Stimulated activated CD4-positive, alpha-beta T cell treated with anti-CD3 and anti-CD28 coated beads, Interleukin-2, amount 100 ng/mL, for 24 hours (primary cell): ENCODE results near the gene PJA1.

Experiments
- DNase-seq, 2 donors: peaks; one replicate each; pipeline ENCODE4 v3.0.0-alpha.2; 2020

Gene PJA1

DNA sequence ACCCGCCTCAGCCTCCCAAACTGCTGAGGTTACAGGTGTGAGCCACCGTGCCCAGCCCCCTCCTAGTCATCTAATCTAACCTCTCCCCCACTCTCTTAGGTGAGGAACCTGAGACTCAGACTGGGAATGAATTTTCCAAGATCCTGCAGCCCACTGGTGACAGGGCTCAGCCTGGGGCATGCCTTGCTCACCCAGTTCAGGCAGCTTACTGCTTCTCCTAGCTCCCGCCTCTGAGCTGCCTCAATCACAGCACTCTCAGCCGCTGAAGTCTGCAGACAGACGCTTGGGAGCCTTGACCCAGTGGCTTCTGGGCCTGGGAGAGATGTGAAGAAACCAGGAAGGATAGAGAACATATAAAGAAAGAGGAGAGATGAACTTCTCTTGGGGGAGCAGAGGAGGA, 24.4 kb downstream of the PJA1 start:
- no peak for DNase-seq

DNA sequence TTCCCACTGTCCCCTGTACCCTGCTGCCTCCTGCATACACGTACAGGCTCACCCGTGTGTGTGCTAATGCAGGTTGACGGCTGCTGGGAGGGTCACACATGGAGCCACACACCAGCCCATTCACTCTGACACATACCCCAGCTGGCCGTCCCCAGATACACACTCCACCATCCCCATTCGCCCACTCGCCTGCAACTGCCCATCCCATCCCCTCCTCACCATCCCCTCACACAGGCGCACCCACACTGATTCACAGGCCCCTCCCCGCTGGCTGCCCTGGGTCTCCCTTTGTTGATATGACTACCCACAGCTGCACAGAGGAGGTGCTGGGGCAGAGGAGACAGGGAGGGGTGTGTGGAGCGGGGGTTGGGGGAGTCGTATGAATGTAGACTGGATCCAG, 25.7 kb downstream of the PJA1 start:
- DNase-seq, result no peak

DNA sequence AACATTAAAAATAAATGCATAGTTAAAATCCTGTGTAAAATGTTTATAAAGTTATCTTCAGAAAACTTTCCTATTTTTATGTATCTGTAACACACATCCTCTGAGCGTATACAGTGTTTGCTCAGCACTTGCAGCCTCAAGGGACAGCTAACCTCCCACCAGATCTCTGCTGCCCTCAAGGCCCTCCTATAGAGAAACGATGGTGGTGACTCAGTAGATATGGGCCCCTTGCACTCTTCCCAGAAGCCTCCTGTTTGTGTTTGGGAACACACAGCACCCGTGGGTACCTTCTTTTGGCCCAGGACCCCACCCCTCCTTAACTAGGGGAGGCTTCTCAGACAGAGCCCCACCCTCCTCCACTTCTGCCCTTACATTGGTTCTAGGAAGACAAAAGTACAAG, 26.7 kb downstream of the PJA1 start:
- DNase-seq, result no peak

DNA sequence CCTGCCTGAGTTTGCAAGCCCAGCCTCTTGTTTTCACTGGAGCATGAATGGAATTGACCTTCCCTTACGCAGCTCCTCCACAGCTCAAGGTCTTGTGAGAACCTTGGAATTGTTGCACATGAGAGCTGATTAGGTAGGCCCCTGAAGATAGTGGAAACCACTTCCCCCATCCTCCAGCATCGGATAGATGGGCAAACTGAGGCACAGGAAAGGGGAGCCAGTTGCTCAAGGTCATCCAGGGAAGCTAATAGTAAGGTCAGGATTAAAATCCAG, 27.2 kb downstream of the PJA1 start:
- no peak for DNase-seq

DNA sequence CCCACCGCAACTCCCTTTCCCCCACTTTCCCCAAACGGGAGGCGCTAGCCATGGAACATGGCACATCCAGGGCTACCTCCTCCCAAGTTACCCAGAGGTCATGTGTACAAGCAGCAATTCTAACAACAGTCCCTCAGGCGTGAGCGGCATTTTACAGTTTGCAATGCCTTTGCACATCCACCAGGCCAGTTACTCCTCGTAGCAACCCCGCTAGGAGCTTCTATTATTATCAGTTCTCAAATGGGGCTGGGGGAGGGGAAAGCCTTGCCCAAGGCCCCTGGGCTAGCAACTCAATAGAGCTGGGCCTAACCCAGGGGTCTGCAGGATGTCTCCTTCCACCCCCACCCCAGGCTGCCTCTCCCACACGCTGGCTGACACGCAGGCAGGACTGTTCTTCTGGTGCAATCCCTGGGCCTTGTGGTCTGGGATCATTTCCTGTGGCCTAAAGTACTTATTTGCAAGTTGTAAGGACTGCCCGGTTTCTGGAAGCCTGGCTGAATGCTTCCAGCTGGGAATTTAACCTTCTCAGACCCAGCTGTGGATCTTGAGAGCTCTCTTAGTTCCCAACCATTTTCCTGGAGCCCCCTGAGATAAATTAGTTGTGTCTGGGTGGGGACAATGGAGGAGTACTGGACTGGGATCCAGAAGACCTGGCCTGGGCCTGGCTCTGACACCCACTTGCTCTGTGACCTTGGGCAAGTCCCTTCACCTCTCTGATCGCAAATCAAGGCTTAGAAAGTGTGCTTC, 27.7 kb downstream of the PJA1 start:
- DNase-seq, result no peak

DNA sequence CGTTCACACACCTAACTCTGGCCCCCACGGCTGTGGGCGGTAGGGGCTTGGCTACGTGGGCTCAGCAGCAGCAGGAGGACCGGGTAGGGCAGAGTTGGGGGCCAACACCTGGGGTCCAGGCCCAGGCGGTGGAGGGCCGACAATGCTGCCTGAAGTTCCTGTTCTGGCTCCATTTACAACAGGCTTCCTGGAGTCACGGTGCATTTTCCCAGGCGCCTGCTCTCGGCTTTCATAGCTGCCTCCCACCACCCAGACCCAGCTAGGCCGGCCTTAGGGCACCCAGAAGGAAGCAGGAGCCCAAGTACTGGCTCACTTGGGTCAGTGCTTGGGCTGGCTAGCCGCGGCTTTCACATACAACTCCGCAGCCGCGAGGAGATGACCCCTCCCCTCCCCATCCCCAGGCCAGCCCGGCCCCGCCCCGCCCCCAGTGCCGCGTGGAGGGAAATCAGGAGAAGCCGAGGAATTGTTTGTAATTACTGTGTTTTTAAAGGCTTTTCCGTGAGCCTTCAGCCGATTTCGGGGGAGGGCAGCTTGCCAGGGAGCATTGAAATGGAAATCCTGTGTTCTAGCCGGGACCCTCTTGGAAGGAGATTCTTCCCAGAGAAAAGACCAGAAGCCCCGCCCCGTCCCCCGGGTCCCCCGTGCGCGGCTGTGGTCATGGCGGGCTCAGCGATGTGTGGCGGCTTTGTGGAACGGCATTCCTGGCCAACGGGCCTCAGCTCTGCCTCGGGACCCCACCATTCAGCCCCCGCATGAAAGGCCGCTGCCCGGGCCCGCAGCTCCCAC, 28.5 kb downstream of the PJA1 start:
- DNase-seq, result no peak

DNA sequence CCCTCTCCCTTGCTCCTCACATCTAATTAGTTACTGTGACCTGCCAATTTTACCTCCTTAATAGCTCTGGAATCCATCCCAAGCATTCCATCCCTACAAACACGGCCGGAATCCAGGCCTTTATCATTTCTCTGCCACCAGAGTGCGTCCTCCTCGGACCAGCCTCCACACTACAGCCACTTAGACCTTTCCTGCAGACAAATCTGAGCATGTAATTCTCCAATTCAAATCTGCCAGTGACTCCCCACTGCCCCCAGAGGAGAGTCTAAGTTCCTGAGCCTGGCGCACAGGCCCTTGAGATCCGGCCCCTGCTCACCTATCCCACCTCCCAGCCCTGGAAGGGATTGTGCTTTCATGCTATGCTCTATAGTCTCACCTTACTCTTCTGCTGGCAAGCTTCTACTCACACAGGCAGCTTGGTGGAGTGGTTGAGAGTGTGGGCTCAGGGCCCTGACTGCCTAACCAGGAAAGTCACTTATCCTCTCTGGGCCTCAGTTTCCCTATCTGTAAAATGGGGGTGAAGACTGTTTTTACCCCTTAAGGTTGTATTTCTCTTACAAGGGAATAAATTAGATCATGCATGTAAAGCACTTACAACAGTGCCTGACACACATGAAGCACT, 31.2 kb downstream of the PJA1 start:
- DNase-seq, result no peak

DNA sequence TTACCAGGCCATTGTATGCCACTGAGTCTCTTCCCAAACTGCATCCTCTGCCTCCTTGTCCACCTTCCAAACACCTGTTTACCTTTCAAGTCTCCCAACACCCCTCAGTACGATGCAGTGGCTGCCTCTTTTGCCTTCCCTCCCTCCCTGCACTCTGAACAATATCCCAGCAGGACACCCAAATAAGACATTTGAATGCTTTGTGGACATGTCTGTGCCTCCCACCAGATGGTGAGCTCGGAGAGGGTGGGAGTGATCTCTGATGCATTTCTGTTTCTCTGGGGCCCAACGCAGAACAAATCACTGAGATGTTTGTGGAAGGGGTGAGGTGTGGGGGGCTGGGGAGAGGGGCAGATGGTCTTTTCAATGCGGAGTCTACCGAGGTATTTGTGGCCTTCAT, 33.4 kb downstream of the PJA1 start:
- no peak for DNase-seq

DNA sequence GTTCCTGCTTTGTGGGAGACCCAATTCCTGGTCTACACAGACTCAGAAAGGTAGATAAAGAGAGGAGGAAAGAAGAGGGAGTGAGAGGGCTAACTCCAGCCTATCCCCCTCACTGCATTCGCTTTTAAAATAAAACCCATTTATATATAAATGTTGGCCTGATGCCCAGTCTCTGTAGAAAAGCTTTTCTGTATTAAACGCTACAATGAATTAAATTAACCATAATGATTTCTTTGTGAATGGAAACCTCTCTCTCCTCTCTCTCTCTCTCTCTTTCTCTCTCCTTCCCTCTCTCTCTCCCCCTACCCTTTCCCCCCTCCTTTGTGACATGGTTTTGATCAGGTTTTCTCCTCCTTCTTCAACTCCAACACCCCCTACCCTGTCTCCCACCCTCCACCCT, 34.8 kb downstream of the PJA1 start:
- DNase-seq, result no peak

DNA sequence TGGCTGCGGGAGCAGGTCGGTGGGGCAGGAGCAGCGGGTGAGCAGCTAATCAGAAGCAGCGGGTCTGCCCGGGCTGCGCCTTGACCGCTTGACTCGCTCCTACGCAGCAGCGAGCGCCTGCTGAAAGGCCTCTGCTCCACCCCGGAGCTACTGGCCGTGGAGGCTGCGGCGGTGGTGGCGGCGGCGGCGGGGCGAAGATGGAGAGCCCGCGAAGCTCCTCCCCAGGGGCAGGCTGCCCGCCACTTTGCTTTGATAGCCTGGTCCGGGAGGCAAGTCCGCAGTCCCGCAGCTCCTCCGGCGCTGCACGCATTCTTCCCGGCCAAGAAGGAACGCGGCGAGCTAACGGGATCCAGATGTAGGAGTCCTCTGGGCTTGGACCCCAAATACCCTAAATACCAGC, 36.7 kb downstream of the PJA1 start:
- DNase-seq, result no peak

DNA sequence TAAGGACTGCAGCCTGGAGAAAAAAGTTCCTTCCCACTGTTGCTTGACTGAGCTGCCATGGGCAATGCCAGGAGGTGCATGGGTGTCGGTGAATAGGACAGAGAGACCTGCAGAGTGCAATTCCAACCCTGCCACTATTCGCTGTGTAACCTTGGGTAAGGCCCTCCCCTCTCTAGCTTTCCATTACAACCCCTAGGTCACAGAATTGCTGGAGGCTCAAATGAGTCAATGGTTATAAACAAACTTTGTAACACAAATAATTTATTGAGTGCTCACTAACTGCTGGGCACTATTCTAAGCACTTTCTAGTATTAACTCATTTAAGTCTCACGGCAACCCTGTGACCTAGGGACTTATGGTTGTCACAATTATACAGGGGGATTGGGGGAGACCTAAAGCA, 37.8 kb downstream of the PJA1 start:
- no peak for DNase-seq

DNA sequence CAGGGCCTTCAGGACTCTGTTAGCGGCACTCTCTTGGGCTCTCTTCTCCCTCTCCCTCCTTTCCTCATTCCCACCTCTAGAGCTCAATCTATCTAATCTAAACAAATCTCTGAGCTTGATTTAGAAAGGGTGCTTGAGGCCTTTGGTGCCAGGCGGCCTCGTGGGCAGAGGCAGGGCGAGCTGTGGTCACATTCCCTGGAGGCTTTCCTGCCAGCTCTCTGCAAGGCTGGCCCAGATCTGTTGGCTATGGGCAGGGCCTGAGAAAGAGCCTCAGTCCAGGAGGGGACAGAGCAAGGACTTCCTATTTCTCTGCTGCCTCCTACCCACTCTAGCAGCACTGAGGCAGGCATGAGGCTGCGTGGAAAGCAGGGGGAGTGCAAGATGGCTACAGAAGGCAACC, 38.6 kb downstream of the PJA1 start:
- DNase-seq, result no peak

DNA sequence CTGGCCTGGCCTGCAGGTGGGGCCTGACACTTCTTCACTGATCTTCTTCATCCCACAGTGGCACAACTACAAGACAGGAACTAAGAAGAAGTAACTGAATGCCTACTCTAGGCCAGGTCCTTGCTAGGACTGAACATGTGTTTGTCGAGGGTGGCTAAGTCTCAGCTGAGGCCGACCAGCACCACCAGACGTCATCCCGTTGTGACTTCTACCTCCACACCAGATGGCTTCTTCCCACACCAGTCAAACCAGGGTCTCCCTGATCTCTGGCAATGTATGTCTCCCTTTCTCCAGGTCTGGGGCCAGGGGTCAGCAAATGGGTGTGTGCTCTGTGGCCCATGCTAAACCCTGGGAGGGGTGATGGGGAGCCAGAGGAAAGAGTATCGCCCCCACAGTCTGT, 40.2 kb downstream of the PJA1 start:
- no peak for DNase-seq

DNA sequence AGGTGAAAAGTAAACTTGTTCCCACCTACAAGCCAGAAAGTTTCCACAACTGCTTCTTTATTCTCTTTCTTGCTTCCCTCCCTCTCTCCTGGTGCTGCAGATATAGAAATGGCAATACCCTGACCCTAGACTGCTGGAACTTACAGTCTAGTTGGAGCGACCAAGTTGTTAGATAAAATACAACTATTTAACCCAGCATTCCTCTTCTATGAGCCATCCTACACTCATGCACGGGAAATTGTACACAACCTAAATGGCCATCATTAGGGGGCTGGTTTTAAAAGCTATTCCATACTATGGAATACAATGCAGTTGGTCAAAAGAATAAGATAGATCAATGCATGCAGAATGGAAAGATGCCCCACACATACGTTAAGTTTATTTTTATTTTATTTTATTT, 41.1 kb downstream of the PJA1 start:
- DNase-seq, result no peak

DNA sequence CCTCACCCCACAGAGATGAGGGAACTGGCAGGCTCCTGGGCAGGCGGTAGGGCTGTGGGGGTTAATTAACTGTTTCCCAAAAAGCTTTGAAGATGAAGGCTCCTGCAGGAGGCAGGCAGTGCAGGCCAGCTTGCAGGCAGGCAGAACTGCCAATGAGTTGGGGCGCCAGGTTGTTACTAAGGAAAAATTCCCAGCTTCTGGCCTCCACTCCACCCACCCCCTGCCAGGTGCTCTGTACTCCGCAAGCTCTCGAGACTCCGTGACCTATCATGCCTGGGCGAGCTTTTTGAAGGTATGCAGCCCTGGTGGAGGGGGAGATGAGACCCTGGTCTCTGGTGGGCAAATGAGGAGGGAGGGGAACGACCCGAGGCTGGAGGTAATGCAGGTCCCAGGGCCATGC, 41.8 kb downstream of the PJA1 start:
- no peak for DNase-seq

DNA sequence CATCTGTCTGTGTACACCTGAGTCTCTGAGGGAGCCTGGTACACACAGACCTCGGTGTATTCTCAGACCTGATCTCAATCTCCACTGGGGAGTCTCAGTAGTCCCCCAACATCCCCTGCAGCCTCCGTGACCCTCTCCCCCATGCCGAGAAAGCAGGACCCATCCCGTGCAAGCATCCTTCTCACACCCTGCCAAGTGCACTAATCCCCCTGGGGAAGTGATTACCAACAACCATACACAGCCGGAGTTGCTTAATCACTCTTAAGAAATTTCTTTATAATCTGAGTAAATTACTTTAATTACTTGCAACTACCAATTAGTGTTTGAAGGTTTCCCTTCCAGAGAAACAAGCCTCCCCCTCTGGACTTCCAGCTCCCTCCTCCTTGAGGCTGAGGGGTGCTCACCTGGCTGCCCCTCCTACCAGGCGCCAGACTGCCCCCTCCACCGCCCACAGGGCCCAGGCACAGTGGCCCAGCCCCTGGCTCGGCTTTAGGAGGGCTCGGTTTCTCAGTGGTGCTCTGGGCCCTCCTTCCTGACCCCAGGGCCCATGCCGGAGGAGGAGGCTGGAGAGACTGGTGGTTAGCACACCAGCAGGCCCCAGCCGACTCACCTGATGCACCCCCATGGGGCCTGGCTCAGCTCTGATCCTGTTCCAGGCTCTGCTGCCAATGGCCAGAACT, 43.8 kb downstream of the PJA1 start:
- no peak for DNase-seq

DNA sequence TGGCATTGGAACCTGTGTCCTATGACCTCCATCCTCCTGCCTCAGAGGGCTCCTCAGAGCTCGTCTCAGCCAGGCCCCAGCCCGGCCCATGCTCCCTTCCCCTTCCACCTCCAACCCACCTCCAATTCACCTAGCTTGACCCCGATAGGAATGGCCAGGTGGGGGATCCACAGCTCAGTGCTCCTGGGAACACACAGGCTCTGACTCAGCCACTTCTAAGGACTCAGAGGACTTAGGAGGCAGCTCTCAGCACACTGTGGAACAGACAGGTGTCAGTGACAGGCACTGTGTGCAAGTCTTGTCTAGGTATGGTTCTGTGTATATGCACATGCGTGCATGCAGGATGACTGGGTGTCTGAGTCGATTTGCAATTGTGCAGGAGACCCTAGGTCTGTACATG, 44.8 kb downstream of the PJA1 start:
- no peak for DNase-seq

DNA sequence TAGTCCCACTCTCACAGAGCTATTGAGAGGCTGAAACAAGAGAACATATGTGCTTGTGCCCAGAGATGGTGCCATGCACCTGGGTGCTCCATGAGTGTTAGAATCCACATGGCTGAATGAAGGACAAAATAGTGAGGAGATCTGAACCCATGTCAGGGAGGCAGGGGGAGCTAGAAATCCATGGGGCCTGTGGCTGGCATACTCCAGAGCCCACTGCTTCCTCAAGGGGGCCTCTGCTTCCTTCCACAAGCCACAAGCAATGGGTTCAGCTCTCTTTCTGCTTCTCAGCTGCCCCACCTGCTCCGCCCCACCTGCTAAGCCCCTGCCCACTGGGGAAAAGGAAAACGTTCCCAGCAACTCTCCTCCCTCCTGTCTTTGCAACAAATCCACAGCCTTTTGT, 46.1 kb downstream of the PJA1 start:
- DNase-seq, result no peak

DNA sequence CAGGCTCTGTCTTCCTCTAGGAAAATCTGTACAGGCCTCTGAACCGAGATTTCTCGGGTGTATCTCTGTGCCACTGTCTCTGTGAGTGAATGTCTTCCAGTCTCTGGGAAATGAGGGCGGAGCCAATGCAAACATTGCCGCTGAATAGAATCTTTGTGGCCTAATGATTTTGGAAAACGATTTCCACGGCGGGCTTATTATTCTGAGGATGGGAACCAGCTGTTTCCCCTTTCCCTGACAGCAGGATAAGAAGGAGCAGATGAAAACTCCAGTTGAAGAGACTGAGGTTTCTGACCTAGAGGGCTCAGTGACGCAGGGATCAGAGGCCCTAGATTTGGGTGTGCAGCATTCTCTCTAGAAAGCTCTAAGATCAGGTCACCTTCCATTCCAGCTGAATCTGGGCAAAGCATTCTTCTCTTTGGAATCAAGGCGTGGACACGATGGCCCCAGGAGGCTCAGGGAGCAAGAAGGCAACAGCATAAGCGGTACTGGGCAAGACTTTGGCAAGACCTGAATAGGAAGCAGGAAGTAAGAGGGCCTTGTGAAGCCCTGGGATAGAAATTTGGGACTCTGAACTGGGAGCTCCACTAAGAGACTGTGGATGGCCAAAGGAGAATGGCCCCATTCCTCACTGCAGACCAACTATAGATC, 47.3 kb downstream of the PJA1 start:
- DNase-seq, result no peak

DNA sequence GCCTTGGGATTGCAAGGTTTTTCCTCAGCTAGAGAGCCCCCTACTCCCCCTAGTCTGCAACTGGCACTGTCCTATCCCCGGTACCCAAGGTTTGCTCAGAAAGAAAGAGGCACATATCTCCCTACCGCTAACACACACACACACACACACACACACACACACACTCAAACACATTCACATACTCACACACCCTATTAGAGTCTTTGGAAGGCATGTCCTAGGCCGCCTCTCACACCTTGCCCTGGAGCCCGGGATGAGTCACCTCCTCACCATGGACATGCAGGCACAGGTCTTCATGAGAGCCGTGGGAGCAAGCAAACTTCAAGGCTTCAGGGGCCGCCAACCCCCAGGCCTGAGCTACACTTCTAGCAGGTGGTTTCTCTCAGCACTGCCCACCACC, 49.2 kb downstream of the PJA1 start:
- DNase-seq, result no peak

DNA sequence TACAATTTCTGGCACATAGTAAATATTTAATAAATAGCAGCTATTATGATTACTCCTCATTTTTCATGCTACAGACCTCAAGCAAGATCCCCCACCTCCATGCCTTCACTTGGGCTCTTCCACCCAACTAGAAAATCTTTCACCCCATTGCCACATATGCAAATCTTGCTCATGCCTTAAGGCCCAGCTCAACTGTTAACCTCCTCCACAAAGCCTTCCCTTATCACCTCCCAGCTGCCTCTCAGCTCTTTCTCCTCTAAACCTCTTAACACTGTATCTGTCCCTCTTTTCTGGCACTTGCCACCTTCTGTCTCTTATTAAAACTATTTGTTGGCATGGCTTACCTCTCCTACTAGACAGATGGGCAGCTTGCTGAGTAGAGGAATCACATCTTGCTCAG, 51.5 kb downstream of the PJA1 start:
- no peak for DNase-seq
